Stimulated activated CD8-positive, alpha-beta memory T cell treated with anti-CD3 and anti-CD28 coated beads, Interleukin-15, amount 100 ng/mL, for 48 hours (primary cell): ENCODE measurements around the gene SMURF1.

Source experiments
- DNase-seq, 2 donors: peaks; one replicate each; pipeline ENCODE4 v3.0.0-alpha.2; 2020; ENCODE audit warnings: low read depth in 2 of 2

The SMURF1 gene

GRCh38 chr7:98988641-98989040, 155.3 kb downstream of the SMURF1 start:
- no peak for DNase-seq

DNA sequence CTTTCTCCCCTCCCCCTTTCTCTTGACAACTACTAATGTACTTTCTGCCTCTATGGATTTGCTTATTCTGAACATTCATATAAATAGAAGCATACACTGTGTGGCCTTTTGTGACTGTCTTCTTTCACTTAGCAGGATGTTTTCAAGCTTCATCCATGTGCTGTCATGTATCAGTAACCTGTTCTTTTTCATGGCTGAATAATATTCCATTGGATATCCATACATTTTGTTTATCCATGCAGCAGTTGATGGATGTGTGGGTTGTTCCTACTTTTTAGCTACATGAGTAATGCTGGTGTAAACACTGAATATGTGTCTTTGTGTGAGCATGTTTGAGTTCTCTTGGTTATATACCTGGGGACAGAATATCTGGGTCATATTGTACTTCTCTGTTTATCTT, 158.0 kb downstream of the SMURF1 start:
- no peak for DNase-seq

DNA sequence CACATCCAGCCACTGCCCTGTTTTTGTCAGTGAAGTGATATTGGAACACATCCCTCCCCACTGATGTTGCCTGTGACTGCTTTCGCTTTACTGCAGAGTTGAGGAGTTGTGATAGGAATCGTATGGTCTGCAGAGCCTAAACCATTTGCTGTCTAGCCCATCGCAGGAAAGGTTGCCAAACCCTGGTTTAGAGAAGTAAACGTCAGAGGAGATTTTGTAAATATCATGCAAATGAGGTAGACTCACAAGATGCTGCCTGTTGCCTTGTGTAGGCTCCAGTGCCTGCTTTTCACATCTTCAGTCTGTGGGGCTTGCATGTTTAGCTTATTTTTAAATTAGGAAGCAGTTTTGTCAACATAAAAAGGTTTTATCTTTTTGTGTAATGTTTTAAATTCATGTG, 158.5 kb downstream of the SMURF1 start:
- DNase-seq, result no peak

GRCh38 chr7:98984126-98984525, 159.8 kb downstream of the SMURF1 start:
- no peak for DNase-seq

DNA sequence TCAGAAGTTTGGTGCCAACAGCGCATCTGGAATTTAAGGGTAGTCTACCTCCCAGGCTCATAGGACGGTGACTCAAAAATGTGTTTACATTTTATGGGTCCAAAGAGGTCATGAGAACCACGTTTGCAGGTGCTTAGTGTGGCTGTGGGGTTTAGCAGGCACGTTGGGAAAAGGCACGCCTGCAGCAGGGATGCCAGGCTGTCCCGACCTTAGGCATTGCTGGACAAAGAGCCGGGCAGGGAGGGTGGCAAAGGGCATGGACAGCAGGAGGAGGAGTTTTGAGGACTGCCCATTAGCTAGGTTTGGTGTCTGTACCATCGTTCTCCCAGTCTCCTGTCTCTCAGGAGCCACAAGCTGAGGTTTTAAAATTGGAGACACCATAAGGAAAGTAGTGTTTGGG, 161.2 kb downstream of the SMURF1 start:
- DNase-seq, result no peak

- DNase-seq, result no peak
Observed at GRCh38 chr7:98981701-98982100, 162.2 kb downstream of the SMURF1 start.

DNA sequence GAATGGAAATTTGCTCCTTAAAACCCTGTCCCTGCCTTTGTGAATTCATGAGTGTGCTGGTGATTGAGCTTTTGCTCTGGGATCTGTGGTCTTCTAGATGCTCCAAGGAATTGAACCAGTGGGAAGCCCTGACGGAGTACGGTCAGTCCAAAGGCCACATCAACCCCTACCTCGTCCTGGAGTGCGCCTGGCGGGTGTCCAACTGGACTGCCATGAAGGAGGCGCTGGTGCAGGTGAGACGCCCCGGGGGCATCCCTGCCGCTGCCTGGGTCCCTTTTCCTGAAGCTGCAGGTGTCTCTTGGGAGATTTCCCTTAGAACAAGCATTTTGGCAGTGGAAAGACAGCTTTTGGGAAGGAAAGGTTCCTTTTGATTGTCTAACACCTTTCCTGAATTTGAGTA, 165.2 kb downstream of the SMURF1 start:
- no peak for DNase-seq
